ENCODE measurements around the gene EZH1.

Gene EZH1

DNA sequence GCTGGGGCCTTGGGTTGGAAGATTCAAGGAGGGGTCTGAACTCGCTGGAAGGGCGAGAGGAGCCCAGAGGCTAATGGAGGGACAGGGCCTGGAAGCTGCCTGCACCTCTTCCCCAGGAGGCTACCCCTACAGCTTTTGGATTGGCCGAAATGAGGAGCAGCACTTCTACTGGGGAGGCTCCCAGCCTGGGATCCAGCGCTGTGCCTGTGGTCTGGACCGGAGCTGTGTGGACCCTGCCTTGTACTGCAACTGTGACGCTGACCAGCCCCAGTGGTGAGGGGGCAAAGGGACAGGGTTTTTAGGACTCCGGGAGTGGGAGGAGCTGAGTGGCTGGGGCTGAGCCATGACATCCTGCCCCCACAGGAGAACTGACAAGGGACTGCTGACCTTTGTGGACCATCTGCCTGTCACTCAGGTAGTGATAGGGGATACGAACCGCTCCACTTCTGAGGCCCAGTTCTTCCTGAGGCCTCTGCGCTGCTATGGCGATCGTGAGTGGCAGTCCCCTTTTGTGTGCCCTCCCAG lies 53.8 kb downstream of the EZH1 start:
- ATAC-seq (ENCODE audit: low read depth) (no peak), DNase-seq (ENCODE audit: low spot score) (no peak)
- Histone ChIP-seq H3K27ac (ENCODE audit: poor library complexity, severe bottlenecking) (no peak overlapping the region), H3K36me3 (ENCODE audit: low read depth) (no peaks in the 10 kb centered on the region), H3K4me1 (ENCODE audit: insufficient read depth, poor library complexity, severe bottlenecking) (no peaks in the 10 kb centered on the region), H3K4me3 (ENCODE audit: severe bottlenecking) (no peak overlapping the region), H3K9me3 (ENCODE audit: severe bottlenecking) (no peaks in the 10 kb centered on the region), H3K27me3 (ENCODE audit: insufficient read depth, poor library complexity, severe bottlenecking) (no peaks in the 10 kb centered on the region)
- TF ChIP-seq, protein P1, sequence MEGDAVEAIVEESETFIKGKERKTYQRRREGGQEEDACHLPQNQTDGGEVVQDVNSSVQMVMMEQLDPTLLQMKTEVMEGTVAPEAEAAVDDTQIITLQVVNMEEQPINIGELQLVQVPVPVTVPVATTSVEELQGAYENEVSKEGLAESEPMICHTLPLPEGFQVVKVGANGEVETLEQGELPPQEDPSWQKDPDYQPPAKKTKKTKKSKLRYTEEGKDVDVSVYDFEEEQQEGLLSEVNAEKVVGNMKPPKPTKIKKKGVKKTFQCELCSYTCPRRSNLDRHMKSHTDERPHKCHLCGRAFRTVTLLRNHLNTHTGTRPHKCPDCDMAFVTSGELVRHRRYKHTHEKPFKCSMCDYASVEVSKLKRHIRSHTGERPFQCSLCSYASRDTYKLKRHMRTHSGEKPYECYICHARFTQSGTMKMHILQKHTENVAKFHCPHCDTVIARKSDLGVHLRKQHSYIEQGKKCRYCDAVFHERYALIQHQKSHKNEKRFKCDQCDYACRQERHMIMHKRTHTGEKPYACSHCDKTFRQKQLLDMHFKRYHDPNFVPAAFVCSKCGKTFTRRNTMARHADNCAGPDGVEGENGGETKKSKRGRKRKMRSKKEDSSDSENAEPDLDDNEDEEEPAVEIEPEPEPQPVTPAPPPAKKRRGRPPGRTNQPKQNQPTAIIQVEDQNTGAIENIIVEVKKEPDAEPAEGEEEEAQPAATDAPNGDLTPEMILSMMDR (IDR thresholded peaks at IDR 0.05; ENCODE audit: poor library complexity, severe bottlenecking): no peak

DNA sequence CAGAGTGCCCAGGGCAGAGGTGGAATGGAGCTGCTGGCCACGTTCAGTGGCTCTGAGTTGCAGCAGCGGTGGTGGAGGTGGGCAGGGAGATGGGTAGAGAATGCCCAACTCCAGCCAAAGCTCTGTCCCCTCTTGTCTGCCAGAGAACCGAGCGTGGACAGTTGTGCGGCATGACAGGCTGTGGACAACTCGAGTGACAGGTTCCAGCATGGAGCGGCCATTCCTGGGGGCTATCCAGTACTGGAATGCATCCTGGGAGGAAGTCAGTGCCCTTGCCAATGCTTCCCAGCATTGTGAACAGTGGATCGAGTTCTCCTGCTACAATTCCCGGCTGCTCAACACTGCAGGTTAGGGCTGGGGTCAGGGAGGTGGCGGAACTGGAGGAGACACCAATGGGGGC lies 54.2 kb downstream of the EZH1 start:
- DNase-seq (ENCODE audit: low spot score) (no peak), ATAC-seq (ENCODE audit: low read depth) (no peak)
- Histone ChIP-seq H3K27me3 (ENCODE audit: insufficient read depth, poor library complexity, severe bottlenecking) (no peaks in the 10 kb centered on the region), H3K4me1 (ENCODE audit: insufficient read depth, poor library complexity, severe bottlenecking) (no peaks in the 10 kb centered on the region), H3K9me3 (ENCODE audit: severe bottlenecking) (no peaks in the 10 kb centered on the region), H3K27ac (ENCODE audit: poor library complexity, severe bottlenecking) (no peak overlapping the region), H3K4me3 (ENCODE audit: severe bottlenecking) (no peak overlapping the region), H3K36me3 (ENCODE audit: low read depth) (no peaks in the 10 kb centered on the region)
- TF ChIP-seq, protein P1 (IDR thresholded peaks at IDR 0.05; ENCODE audit: poor library complexity, severe bottlenecking): no peak

DNA sequence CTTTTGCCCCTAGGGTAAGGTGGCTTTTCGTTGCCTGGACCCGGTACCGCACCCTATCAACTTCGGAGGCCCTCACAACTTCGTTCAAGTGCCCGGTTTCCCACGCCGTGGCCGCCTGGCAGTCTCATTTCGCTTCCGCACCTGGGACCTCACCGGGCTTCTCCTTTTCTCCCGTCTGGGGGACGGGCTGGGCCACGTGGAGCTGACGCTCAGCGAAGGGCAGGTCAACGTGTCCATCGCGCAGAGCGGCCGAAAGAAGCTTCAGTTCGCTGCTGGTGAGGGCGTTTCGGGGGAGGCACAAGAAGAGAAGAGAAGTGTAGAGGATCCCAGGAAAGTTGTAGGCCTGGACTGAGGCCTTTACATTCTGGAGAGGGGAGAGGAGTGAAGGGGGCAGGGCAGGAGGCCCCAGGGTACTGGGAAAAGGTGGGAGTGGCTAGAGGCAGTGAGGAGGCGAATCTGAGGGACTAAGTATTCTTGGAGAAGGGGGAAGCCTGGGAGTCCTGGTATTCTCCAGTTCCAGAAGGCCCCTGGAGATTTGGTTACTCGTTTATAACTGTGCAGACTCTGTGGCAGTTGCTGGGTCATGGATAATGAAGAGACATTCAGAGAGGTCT lies 57.0 kb downstream of the EZH1 start:
- Histone ChIP-seq H3K27me3 (ENCODE audit: insufficient read depth, poor library complexity, severe bottlenecking) (no peaks in the 10 kb centered on the region), H3K27ac (ENCODE audit: poor library complexity, severe bottlenecking) (no peak overlapping the region), H3K4me1 (ENCODE audit: insufficient read depth, poor library complexity, severe bottlenecking) (no peaks in the 10 kb centered on the region), H3K36me3 (ENCODE audit: low read depth) (no peaks in the 10 kb centered on the region), H3K4me3 (ENCODE audit: severe bottlenecking) (no peak overlapping the region), H3K9me3 (ENCODE audit: severe bottlenecking) (no peaks in the 10 kb centered on the region)
- ATAC-seq (ENCODE audit: low read depth) (no peak), DNase-seq (ENCODE audit: low spot score) (no peak)
- TF ChIP-seq, protein P1 (IDR thresholded peaks at IDR 0.05; ENCODE audit: poor library complexity, severe bottlenecking): no peak

DNA sequence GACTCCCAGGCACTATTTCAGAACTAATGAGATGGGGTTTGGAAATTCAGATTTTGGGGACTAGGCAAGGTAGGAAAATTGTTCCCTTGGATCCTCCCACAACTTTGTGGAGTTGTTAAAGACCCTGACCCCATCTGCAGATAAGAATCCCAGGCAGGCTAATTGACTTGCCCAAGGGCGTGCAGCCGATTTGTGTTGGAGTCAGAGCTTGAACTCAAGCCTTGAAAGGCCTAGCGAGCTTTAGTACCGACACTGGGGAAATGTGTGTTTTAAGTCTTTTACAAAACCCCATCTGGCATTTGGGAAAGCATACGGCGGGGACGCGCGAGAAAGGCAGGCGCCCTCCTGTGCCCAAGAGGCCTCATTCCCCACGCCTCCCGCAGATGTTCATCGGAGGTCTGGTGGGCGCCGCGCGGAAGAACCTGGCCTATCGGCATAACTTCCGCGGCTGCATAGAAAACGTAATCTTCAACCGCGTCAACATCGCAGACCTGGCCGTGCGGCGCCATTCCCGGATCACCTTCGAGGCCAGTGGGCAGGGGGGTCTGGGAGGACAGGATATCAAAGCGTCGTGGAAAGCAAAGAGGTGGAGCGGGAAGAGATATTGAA lies 58.2 kb downstream of the EZH1 start:
- H3K4me1 ChIP-seq (ENCODE audit: insufficient read depth, poor library complexity, severe bottlenecking): no peaks in the 10 kb centered on the region
- H3K36me3 ChIP-seq (ENCODE audit: low read depth): no peaks in the 10 kb centered on the region
- H3K27me3 ChIP-seq (ENCODE audit: insufficient read depth, poor library complexity, severe bottlenecking): no peaks in the 10 kb centered on the region
- H3K9me3 ChIP-seq (ENCODE audit: severe bottlenecking): no peaks in the 10 kb centered on the region
- no peak overlapping the region for H3K27ac ChIP-seq (ENCODE audit: poor library complexity, severe bottlenecking)
- TF ChIP-seq, protein P1 (IDR thresholded peaks at IDR 0.05; ENCODE audit: poor library complexity, severe bottlenecking): no peak
- H3K4me3 ChIP-seq (ENCODE audit: severe bottlenecking): no peak overlapping the region
- no peak for ATAC-seq (ENCODE audit: low read depth)
- no peak for DNase-seq (ENCODE audit: low spot score)

DNA sequence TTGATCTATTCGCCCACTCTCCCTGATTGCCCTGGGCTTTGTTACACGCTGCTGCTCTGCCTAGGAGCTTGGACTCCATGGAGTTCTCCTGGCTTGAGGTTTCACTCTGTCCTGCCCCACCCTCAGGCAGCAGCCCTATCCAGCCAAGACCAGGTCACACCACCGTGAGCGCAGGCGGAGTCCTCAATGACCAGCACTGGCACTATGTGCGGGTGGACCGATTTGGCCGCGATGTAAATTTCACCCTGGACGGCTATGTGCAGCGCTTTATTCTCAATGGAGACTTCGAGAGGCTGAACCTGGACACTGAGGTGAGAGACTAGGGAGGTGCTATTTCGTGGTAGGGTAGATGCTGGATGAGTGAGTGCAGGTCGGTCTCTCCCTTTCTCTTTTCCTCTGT lies 59.0 kb downstream of the EZH1 start:
- H3K36me3 ChIP-seq (ENCODE audit: low read depth): no peaks in the 10 kb centered on the region
- ATAC-seq (ENCODE audit: low read depth): no peak
- H3K27ac ChIP-seq (ENCODE audit: poor library complexity, severe bottlenecking): no peak overlapping the region
- no peaks in the 10 kb centered on the region for H3K4me1 ChIP-seq (ENCODE audit: insufficient read depth, poor library complexity, severe bottlenecking)
- TF ChIP-seq, protein P1 (IDR thresholded peaks at IDR 0.05; ENCODE audit: poor library complexity, severe bottlenecking): no peak
- no peaks in the 10 kb centered on the region for H3K27me3 ChIP-seq (ENCODE audit: insufficient read depth, poor library complexity, severe bottlenecking)
- H3K9me3 ChIP-seq (ENCODE audit: severe bottlenecking): no peaks in the 10 kb centered on the region
- no peak overlapping the region for H3K4me3 ChIP-seq (ENCODE audit: severe bottlenecking)
- DNase-seq (ENCODE audit: low spot score): no peak

Measured in RWPE2 (cell line).